ENCODE results near the gene LNPEP. TPM values are rescaled to one million over a fixed set of nuclear protein-coding genes. Genes with fewer than 3 reads are reported as not detected.

LNPEP gene
- total RNA-seq, 1 experiment from 2014 or later: 18.8 TPM

GRCh38 chr5:96973532-96974401 lies 37.9 kb downstream of the LNPEP start:
- Histone ChIP-seq H2AFZ (no peak overlapping the region), H3K4me2 (no peak overlapping the region), H3K4me1 (replicated peaks; ENCODE audit: insufficient read depth) (0 out of 2 replicates have a peak, but pooled peaks cover 3% of the 10 kb centered on the region), H3F3A (ENCODE audit: insufficient read depth, low read depth) (no peaks in the 10 kb centered on the region), H3K9me2 (ENCODE audit: insufficient read depth) (no peaks in the 10 kb centered on the region), H3K9me3 (ENCODE audit: insufficient read depth, low read depth) (no peaks in the 10 kb centered on the region), H3K36me3 (ENCODE audit: low read depth) (no peaks in the 10 kb centered on the region), H3K27ac (no peak overlapping the region), H3K4me3 (no peak overlapping the region), H3K79me2 (ENCODE audit: low read depth) (peaks cover 15% of the 10 kb centered on the region; the same call in 1 of the 2 replicates), H3K27me3 (ENCODE audit: insufficient read depth, low read depth) (no peaks in the 10 kb centered on the region), H4K20me1 (ENCODE audit: insufficient read depth) (no peaks in the 10 kb centered on the region)
- DNase-seq: no peak
- no peak for TF ChIP-seq EZH2 (IDR thresholded peaks at IDR 0.05; ENCODE audit: low read depth)
- no peak for TF ChIP-seq CTCF (conservative IDR thresholded peaks at IDR 0.05)
- ChIA-PET POLR2A (ENCODE audit: unreplicated experiment) (no interaction called here), CTCF (no interaction called here)
- no TSS peak for BruUV-seq (replicated peaks)
- intact Hi-C loops (cut with micrococcal nuclease; ENCODE audit: unreplicated experiment): no loop called here

- Histone ChIP-seq H4K20me1 (ENCODE audit: insufficient read depth) (no peaks in the 10 kb centered on the region), H3K36me3 (ENCODE audit: low read depth) (no peaks in the 10 kb centered on the region), H3K4me1 (replicated peaks; ENCODE audit: insufficient read depth) (no peaks in the 10 kb centered on the region), H3K4me2 (no peak overlapping the region), H3K9me2 (ENCODE audit: insufficient read depth) (no peaks in the 10 kb centered on the region), H3K27me3 (ENCODE audit: insufficient read depth, low read depth) (no peaks in the 10 kb centered on the region), H3F3A (ENCODE audit: insufficient read depth, low read depth) (no peaks in the 10 kb centered on the region), H3K4me3 (no peak overlapping the region), H3K9me3 (ENCODE audit: insufficient read depth, low read depth) (no peaks in the 10 kb centered on the region), H3K27ac (no peak overlapping the region), H3K79me2 (ENCODE audit: low read depth) (peaks cover 2% of the 10 kb centered on the region; the same call in 1 of the 2 replicates), H2AFZ (no peak overlapping the region)
- ChIA-PET CTCF (no interaction called here), POLR2A (ENCODE audit: unreplicated experiment) (no interaction called here)
- no peak for TF ChIP-seq CTCF (conservative IDR thresholded peaks at IDR 0.05)
- intact Hi-C loops (cut with micrococcal nuclease; ENCODE audit: unreplicated experiment): no loop called here
- no TSS peak for BruUV-seq (replicated peaks)
- DNase-seq: no peak
Observed at GRCh38 chr5:96975656-96976055, 39.8 kb downstream of the LNPEP start.

GRCh38 chr5:96977228-96977627 lies 41.3 kb downstream of the LNPEP start:
- Histone ChIP-seq H3K36me3 (ENCODE audit: low read depth) (0 out of 2 replicates have a peak, but pooled peaks cover 5% of the 10 kb centered on the region), H3K9me2 (ENCODE audit: insufficient read depth) (no peaks in the 10 kb centered on the region), H3F3A (ENCODE audit: insufficient read depth, low read depth) (no peaks in the 10 kb centered on the region), H3K79me2 (ENCODE audit: low read depth) (no peaks in the 10 kb centered on the region; the same call in 1 of the 2 replicates), H3K4me2 (no peak overlapping the region), H3K27ac (no peak overlapping the region), H3K4me1 (replicated peaks; ENCODE audit: insufficient read depth) (no peaks in the 10 kb centered on the region), H3K9me3 (ENCODE audit: insufficient read depth, low read depth) (no peaks in the 10 kb centered on the region), H4K20me1 (ENCODE audit: insufficient read depth) (no peaks in the 10 kb centered on the region), H2AFZ (no peak overlapping the region), H3K27me3 (ENCODE audit: insufficient read depth, low read depth) (no peaks in the 10 kb centered on the region), H3K4me3 (no peak overlapping the region)
- DNase-seq: no peak
- BruUV-seq (replicated peaks): no TSS peak
- TF ChIP-seq CTCF (conservative IDR thresholded peaks at IDR 0.05): no peak
- TF ChIP-seq EZH2 (IDR thresholded peaks at IDR 0.05; ENCODE audit: low read depth): no peak
- POLR2A ChIA-PET (ENCODE audit: unreplicated experiment): interaction anchor here (0.6 kb wide), 1 partner anchor 36 kb away, joined by 5 read pairs; no protein-coding TSS in a partner anchor
- CTCF ChIA-PET: no interaction called here
- intact Hi-C loops (cut with micrococcal nuclease; ENCODE audit: unreplicated experiment): no loop called here
